ENCODE data around the gene AHCY.

- TF ChIP-seq CTCF (IDR thresholded peaks at IDR 0.05) (no peak), POLR2A (IDR thresholded peaks at IDR 0.05) (no peak)
Measured at GRCh38 chr20:34282041-34282440, 21.1 kb downstream of the AHCY start.

All from body of pancreas (tissue), 4 donors.